EH (cell line): ENCODE data around the gene DNHD1.
A peak's percentile ranks its signal among the peaks of the same experiment; 100 is the strongest.

Source experiments
- DNase-seq: peaks from one replicate; pipeline ENCODE4 v3.0.0-alpha.2; 2015; ENCODE audit warnings: low read depth

The DNHD1 gene

GRCh38 chr11:6611092-6611962 lies 114.2 kb downstream of the DNHD1 start:
- DNase-seq, result peak; percentile 36

GRCh38 chr11:6611963-6612212 lies 114.8 kb downstream of the DNHD1 start:
- no peak for DNase-seq

- DNase-seq, result peak; percentile 98
Observed at GRCh38 chr11:6612213-6613041, 115.3 kb downstream of the DNHD1 start, which contains the start of gene TAF10. Gene TAF10, minus strand, starts transcription at chr11:6612216. Its CDS starts 27 bp downstream, at chr11:6612189.

GRCh38 chr11:6613496-6613895 lies 116.4 kb downstream of the DNHD1 start:
- DNase-seq, result no peak

- DNase-seq, result no peak
Observed at GRCh38 chr11:6614446-6614845, 117.4 kb downstream of the DNHD1 start.

- no peak for DNase-seq
Observed at GRCh38 chr11:6615046-6615445, 118.0 kb downstream of the DNHD1 start.

GRCh38 chr11:6615882-6616585 lies 119.0 kb downstream of the DNHD1 start:
- DNase-seq, result peak; percentile 63

- no peak for DNase-seq
Observed at GRCh38 chr11:6616596-6617250, 119.6 kb downstream of the DNHD1 start.

GRCh38 chr11:6617315-6617781 lies 120.3 kb downstream of the DNHD1 start:
- DNase-seq, result no peak

- DNase-seq, result peak; percentile 87
Observed at GRCh38 chr11:6618117-6619003, 121.3 kb downstream of the DNHD1 start.

- DNase-seq, result peak; percentile 96
Observed at GRCh38 chr11:6619004-6619745, 122.1 kb downstream of the DNHD1 start, which contains the start of gene TPP1. Gene TPP1, minus strand, starts transcription at chr11:6619422. Its CDS starts 22 bp downstream, at chr11:6619400.

GRCh38 chr11:6620636-6621035 lies 123.6 kb downstream of the DNHD1 start:
- no peak for DNase-seq
